Measurements from ENCODE around the gene GTF2H3. TPM values are rescaled to one million over a fixed set of nuclear protein-coding genes. Genes with fewer than 3 reads are reported as not detected.

The GTF2H3 gene
- total RNA-seq, 1 donor from 2014 or later: 13.9 TPM

GRCh38 chr12:123690191-123690840 is 56.7 kb downstream of the GTF2H3 start:
- no peaks in the 10 kb centered on the region for H3K27me3 ChIP-seq (ENCODE audit: low read depth)

GRCh38 chr12:123696207-123696606 is 62.6 kb downstream of the GTF2H3 start:
- no peaks in the 10 kb centered on the region for H3K27me3 ChIP-seq (ENCODE audit: low read depth)
- no peak for TF ChIP-seq CTCF (IDR thresholded peaks at IDR 0.05; ENCODE audit: borderline replicate concordance)
- H3K9me3 ChIP-seq (replicated peaks): no peaks in the 10 kb centered on the region
- no peak for DNase-seq
- intact Hi-C loops (cut with micrococcal nuclease): no loop called here
- H3K4me3 ChIP-seq: no peak overlapping the region
- peak overlapping the region; percentile 7 for H3K27ac ChIP-seq (replicated peaks)
- H3K4me1 ChIP-seq: no peaks in the 10 kb centered on the region
- H3K36me3 ChIP-seq: peaks cover 68% of the 10 kb centered on the region

More at GRCh38 chr12:123690191-123690840, 56.7 kb downstream of the GTF2H3 start:
- no peak overlapping the region for H3K4me3 ChIP-seq
- H3K4me1 ChIP-seq: no peaks in the 10 kb centered on the region
- H3K9me3 ChIP-seq (replicated peaks): no peaks in the 10 kb centered on the region
- no peak overlapping the region for H3K27ac ChIP-seq (replicated peaks)
- no peak for TF ChIP-seq CTCF (IDR thresholded peaks at IDR 0.05; ENCODE audit: borderline replicate concordance)
- H3K36me3 ChIP-seq: peaks cover 41% of the 10 kb centered on the region
- intact Hi-C loops (cut with micrococcal nuclease): no loop called here
- no peak for DNase-seq

GRCh38 chr12:123696646-123697045 is 63.0 kb downstream of the GTF2H3 start:
- no peak for DNase-seq
- no peak overlapping the region for H3K27ac ChIP-seq (replicated peaks)
- H3K4me3 ChIP-seq: no peak overlapping the region
- intact Hi-C loops (cut with micrococcal nuclease): no loop called here
- H3K4me1 ChIP-seq: no peaks in the 10 kb centered on the region
- peaks cover 64% of the 10 kb centered on the region for H3K36me3 ChIP-seq
- no peak for TF ChIP-seq CTCF (IDR thresholded peaks at IDR 0.05; ENCODE audit: borderline replicate concordance)
- H3K27me3 ChIP-seq (ENCODE audit: low read depth): no peaks in the 10 kb centered on the region
- H3K9me3 ChIP-seq (replicated peaks): no peaks in the 10 kb centered on the region

- DNase-seq: no peak
- intact Hi-C loops (cut with micrococcal nuclease): no loop called here
- H3K27me3 ChIP-seq (ENCODE audit: low read depth): no peaks in the 10 kb centered on the region
- no peak overlapping the region for H3K27ac ChIP-seq (replicated peaks)
- peaks cover 25% of the 10 kb centered on the region for H3K36me3 ChIP-seq
- H3K4me3 ChIP-seq: no peak overlapping the region
- H3K9me3 ChIP-seq (replicated peaks): no peaks in the 10 kb centered on the region
- no peak for TF ChIP-seq CTCF (IDR thresholded peaks at IDR 0.05; ENCODE audit: borderline replicate concordance)
- H3K4me1 ChIP-seq: no peaks in the 10 kb centered on the region
These were observed 72.3 kb downstream of the GTF2H3 start for GRCh38 chr12:123705935-123706334.

GRCh38 chr12:123707466-123707865 is 73.8 kb downstream of the GTF2H3 start:
- no peak for TF ChIP-seq CTCF (IDR thresholded peaks at IDR 0.05; ENCODE audit: borderline replicate concordance)
- peaks cover 10% of the 10 kb centered on the region for H3K4me1 ChIP-seq
- DNase-seq: no peak
- H3K27ac ChIP-seq (replicated peaks): no peak overlapping the region
- H3K4me3 ChIP-seq: no peak overlapping the region
- H3K9me3 ChIP-seq (replicated peaks): no peaks in the 10 kb centered on the region
- intact Hi-C loops (cut with micrococcal nuclease): no loop called here
- no peaks in the 10 kb centered on the region for H3K27me3 ChIP-seq (ENCODE audit: low read depth)
- peaks cover 21% of the 10 kb centered on the region for H3K36me3 ChIP-seq

Other genes starting within 250 kb of the GTF2H3 start
- 28.5 TPM for gene KMT5A, start 249.7 kb upstream of the GTF2H3 start, total RNA-seq
- gene RILPL2, start 197.1 kb upstream of the GTF2H3 start, total RNA-seq: 2.2 TPM
- gene SNRNP35, start 175.7 kb upstream of the GTF2H3 start, total RNA-seq: 23.0 TPM
- gene RILPL1, start 100.1 kb upstream of the GTF2H3 start, total RNA-seq: 89.7 TPM
- gene TMED2, start 49.3 kb upstream of the GTF2H3 start, total RNA-seq: 152 TPM
- gene DDX55, start 31.7 kb upstream of the GTF2H3 start, total RNA-seq: 5.3 TPM
- gene EIF2B1, start 143 bp upstream of the GTF2H3 start, total RNA-seq: 27.9 TPM
- gene TCTN2, start 37.3 kb downstream of the GTF2H3 start, total RNA-seq: 3.9 TPM
- gene ATP6V0A2, start 78.5 kb downstream of the GTF2H3 start, total RNA-seq: 12.4 TPM
- not detected for gene DNAH10, start 128.5 kb downstream of the GTF2H3 start, total RNA-seq